Thyroid gland (tissue), 4 donors: ENCODE data around the gene DNAJC30. TPM values are rescaled to one million over a fixed set of nuclear protein-coding genes. Genes with fewer than 3 reads are reported as not detected.

Experiments used
- DNase-seq, 2 donors: peaks; one replicate each; pipeline ENCODE4 v3.0.0-alpha.2; 2019
- H3K27ac ChIP-seq, 3 donors: fragments of 200-600 bp; sonication (generic); 1 replicate in 2 of 3; 2 replicates in 1 of 3; pipeline ENCODE4 v1.5.1; 2016 to 2019; ENCODE audit warnings: mild to moderate bottlenecking in 1 of 3, moderate library complexity in 1 of 3
- H3K27me3 ChIP-seq: fragments of 200-600 bp; sonication (generic); one replicate; pipeline ENCODE4 v1.5.1; 2019
- H3K36me3 ChIP-seq, 2 donors: fragments of 200-600 bp; sonication (generic); one replicate each; pipeline ENCODE4 v1.5.1; 2016 to 2019
- H3K4me1 ChIP-seq, 2 donors: fragments of 200-600 bp; sonication (generic); one replicate each; pipeline ENCODE4 v1.5.1; 2017 to 2019
- H3K4me3 ChIP-seq, 3 donors: fragments of 200-600 bp; sonication (generic); replicated peaks in 1 of 3; 1 replicate in 2 of 3; 2 replicates in 1 of 3; pipeline ENCODE4 v1.5.1; 2016; ENCODE audit warnings: mild to moderate bottlenecking in 1 of 3
- H3K9me3 ChIP-seq: fragments of 200-600 bp; sonication (generic); one replicate; pipeline ENCODE4 v1.5.1; 2017
- CTCF ChIP-seq, 6 experiments: fragments of 200-600 bp in 3 of 6; fragments of 450-650 bp in 3 of 6; sonication (generic) in 3 of 6; IDR thresholded peaks; one replicate each; pipeline ENCODE4 v1.5.1; 2016 to 2019; ENCODE audit warnings: antibody characterized with exemption in 6 of 6, mild to moderate bottlenecking in 2 of 6, inconsistent platforms in 1 of 6, moderate library complexity in 1 of 6
- POLR2A ChIP-seq, 2 donors: fragments of 450-650 bp; IDR thresholded peaks; one replicate each; pipeline ENCODE4 v1.6.1; 2017; ENCODE audit warnings: antibody characterized with exemption in 2 of 2, mild to moderate bottlenecking in 2 of 2, moderate library complexity in 1 of 2
- WGBS, 2 donors: methylation state at CpG; one replicate each; pipeline ENCODE4 v1.1.5; 2017; 5-methylcytosine and 5-hydroxymethylcytosine counted together
- intact Hi-C: fragments of 100-400 bp; cut with DNase I; formaldehyde crosslinking; loops from one replicate; pipeline ENCODE4 v1.15.1; 2023
- total RNA-seq, 4 donors: library from RNA; depleted of rRNA; stranded (reverse); fragments of >200 nt; gene quantifications; one replicate each; pipeline ENCODE4 v1.2.3, GENCODE V29; 2016

Gene DNAJC30
- total RNA-seq, 4 donors from 2014 or later: 9.0 to 19.1 (median 14.8) TPM

- no peaks in the 10 kb centered on the region for H3K36me3 ChIP-seq
- no peaks in the 10 kb centered on the region for H3K27me3 ChIP-seq
- H3K27ac ChIP-seq: no peak overlapping the region
- H3K9me3 ChIP-seq: no peaks in the 10 kb centered on the region
- peaks cover 12 to 29% of the 10 kb centered on the region in 2 donors for H3K4me1 ChIP-seq
- H3K4me3 ChIP-seq: peak overlapping the region in 1 of 3 donors; percentile 19
- WGBS, 2 donors: 15 to 26% methylated on average over 6 to 10 of the region's 16 CpGs
- TF ChIP-seq POLR2A (IDR thresholded peaks at IDR 0.05) (no peak), CTCF (IDR thresholded peaks at IDR 0.05) (no peak)
- DNase-seq: peak; percentile 44 to 47
- intact Hi-C loops: no loop called here
These were observed 36.5 kb upstream of the DNAJC30 start for GRCh38 chr7:73719806-73720169.

GRCh38 chr7:73718905-73719805, 35.9 kb upstream of the DNAJC30 start, which contains the start of gene STX1A:
TSS of gene STX1A (minus strand) at chr7:73719669. CDS start at chr7:73719631, 38 bp downstream.
- Histone ChIP-seq H3K9me3 (no peaks in the 10 kb centered on the region), H3K27me3 (no peaks in the 10 kb centered on the region), H3K4me1 (peaks cover 12 to 29% of the 10 kb centered on the region in 2 donors), H3K4me3 (peak within 1 kb of the TSS; percentile 47 to 89 (median 88)), H3K36me3 (no peaks in the 10 kb centered on the region), H3K27ac (no peak within 1 kb of the TSS)
- intact Hi-C loops: no loop called here
- DNase-seq: peak; percentile 70 to 71
- peak in 1 of 2 donors; percentile 68 for TF ChIP-seq POLR2A (IDR thresholded peaks at IDR 0.05)
- TF ChIP-seq CTCF (IDR thresholded peaks at IDR 0.05): no peak
- 0 to 4% methylated on average over 6 to 40 of the region's 96 CpGs for WGBS, 2 donors

GRCh38 chr7:73718438-73718881, 35.2 kb upstream of the DNAJC30 start:
- WGBS, 2 donors: 50 to 59% methylated on average over 7 to 9 of the region's 9 CpGs

GRCh38 chr7:73717991-73718405, 34.7 kb upstream of the DNAJC30 start:
- no peaks in the 10 kb centered on the region for H3K36me3 ChIP-seq
- H3K4me3 ChIP-seq: no peak overlapping the region
- TF ChIP-seq POLR2A (IDR thresholded peaks at IDR 0.05) (no peak), CTCF (IDR thresholded peaks at IDR 0.05) (no peak)
- 77 to 79% methylated on average over 9 to 10 of the region's 10 CpGs for WGBS, 2 donors
- no peak for DNase-seq
- intact Hi-C loops: no loop called here
- H3K27me3 ChIP-seq: no peaks in the 10 kb centered on the region
- no peaks in the 10 kb centered on the region for H3K9me3 ChIP-seq
- peaks cover 12 to 29% of the 10 kb centered on the region in 2 donors for H3K4me1 ChIP-seq
- no peak overlapping the region for H3K27ac ChIP-seq

More at GRCh38 chr7:73718438-73718881, 35.2 kb upstream of the DNAJC30 start:
- intact Hi-C loops: no loop called here
- Histone ChIP-seq H3K9me3 (no peaks in the 10 kb centered on the region), H3K36me3 (no peaks in the 10 kb centered on the region), H3K4me1 (peaks cover 12 to 29% of the 10 kb centered on the region in 2 donors), H3K27ac (no peak overlapping the region), H3K27me3 (no peaks in the 10 kb centered on the region), H3K4me3 (peak overlapping the region in 1 of 3 donors; percentile 89)
- DNase-seq: no peak
- no peak for TF ChIP-seq POLR2A (IDR thresholded peaks at IDR 0.05)
- no peak for TF ChIP-seq CTCF (IDR thresholded peaks at IDR 0.05)
